Brain microvascular endothelial cell (primary cell): ENCODE measurements around the gene MSRB2.
A peak's percentile ranks its signal among the peaks of the same experiment; 100 is the strongest.

Source experiments
- DNase-seq: peaks from one replicate; pipeline ENCODE4 v3.0.0-alpha.2; 2020
- H3K27ac ChIP-seq: fragments of 250-450 bp; sonication (Bioruptor Pico); 2 replicates; pipeline ENCODE4 v1.5.1; 2020; ENCODE audit warnings: mild to moderate bottlenecking, moderate library complexity
- H3K27me3 ChIP-seq: fragments of 250-450 bp; sonication (Bioruptor Pico); replicated peaks from 2 replicates; pipeline ENCODE4 v1.5.1; 2020; ENCODE audit warnings: mild to moderate bottlenecking
- H3K36me3 ChIP-seq: fragments of 250-450 bp; sonication (Bioruptor Pico); replicated peaks from 2 replicates; pipeline ENCODE4 v1.5.1; 2020; ENCODE audit warnings: mild to moderate bottlenecking
- H3K4me3 ChIP-seq: 2 replicates; pipeline ENCODE4 v1.5.1; 2011; ENCODE audit warnings: low read depth, mild to moderate bottlenecking, control low read depth, low read length, moderate library complexity
- CTCF ChIP-seq: IDR thresholded peaks from 2 replicates; pipeline ENCODE4 v1.5.1; 2011; ENCODE audit warnings: low read depth, mild to moderate bottlenecking, moderate library complexity, low read length, control low read depth, inconsistent platforms; ENCODE audit errors: missing control alignments
- in situ Hi-C: cut with HindIII; loops from 2 replicates; pipeline ENCODE4 v1.10.0; 2017; ENCODE audit warnings: low sequenced_read_pairs, low pct_ligation_motif_present

The MSRB2 gene

DNA sequence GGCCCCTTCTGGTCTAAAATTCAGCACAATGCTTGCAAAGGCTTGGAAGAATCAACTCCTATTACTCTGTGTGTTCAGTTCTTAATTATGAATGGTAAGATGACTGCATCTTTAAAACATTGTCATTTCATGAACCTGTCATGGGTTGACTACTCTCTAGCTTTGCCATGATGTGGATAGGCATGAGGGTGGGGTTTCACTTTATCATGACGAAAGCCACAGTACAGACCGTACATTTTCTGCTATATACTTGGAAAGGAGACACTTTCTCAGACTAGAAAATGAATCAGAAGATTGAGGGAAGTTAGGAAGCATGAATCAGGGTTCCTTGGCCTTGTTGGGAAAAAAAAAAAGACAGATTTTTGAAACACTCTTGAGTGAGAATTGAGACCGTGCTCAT, 19.7 kb upstream of the MSRB2 start:
- H3K4me3 ChIP-seq: no peak overlapping the region
- H3K27me3 ChIP-seq: peaks cover 2% of the 10 kb centered on the region
- in situ Hi-C loops: no loop called here
- TF ChIP-seq CTCF: no peak
- DNase-seq: no peak
- no peaks in the 10 kb centered on the region for H3K36me3 ChIP-seq
- no peak overlapping the region for H3K27ac ChIP-seq

DNA sequence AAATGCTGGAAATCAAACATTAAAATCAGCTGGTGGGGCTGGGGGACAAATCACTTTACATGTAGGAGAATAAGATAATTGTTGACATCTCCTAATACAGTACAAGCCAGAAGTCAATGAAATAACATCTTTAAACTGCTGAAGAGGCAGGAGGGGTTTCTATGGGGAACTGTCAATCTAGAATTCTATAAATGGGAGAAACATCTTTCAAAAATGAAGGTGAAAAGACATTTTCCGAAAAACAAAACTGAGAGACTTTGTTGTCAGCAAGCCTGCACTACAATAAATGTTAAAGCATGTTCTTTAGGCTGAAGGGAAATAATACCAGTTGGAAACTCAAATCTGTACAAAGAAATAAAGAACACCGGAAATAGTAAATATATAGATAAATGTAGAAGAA, 17.3 kb upstream of the MSRB2 start:
- in situ Hi-C loops: no loop called here
- no peak for TF ChIP-seq CTCF
- H3K27ac ChIP-seq: no peak overlapping the region
- H3K4me3 ChIP-seq: no peak overlapping the region
- no peaks in the 10 kb centered on the region for H3K36me3 ChIP-seq
- H3K27me3 ChIP-seq: peaks cover 2% of the 10 kb centered on the region
- no peak for DNase-seq

GRCh38 chr10:23079700-23080099, 15.7 kb upstream of the MSRB2 start:
- H3K4me3 ChIP-seq: no peak overlapping the region
- TF ChIP-seq CTCF: no peak
- H3K27me3 ChIP-seq: peaks cover 2% of the 10 kb centered on the region
- no peaks in the 10 kb centered on the region for H3K36me3 ChIP-seq
- H3K27ac ChIP-seq: no peak overlapping the region
- DNase-seq: no peak
- in situ Hi-C loops: no loop called here

- DNase-seq: no peak
These were observed 15.1 kb upstream of the MSRB2 start for GRCh38 chr10:23080262-23080661.

DNA sequence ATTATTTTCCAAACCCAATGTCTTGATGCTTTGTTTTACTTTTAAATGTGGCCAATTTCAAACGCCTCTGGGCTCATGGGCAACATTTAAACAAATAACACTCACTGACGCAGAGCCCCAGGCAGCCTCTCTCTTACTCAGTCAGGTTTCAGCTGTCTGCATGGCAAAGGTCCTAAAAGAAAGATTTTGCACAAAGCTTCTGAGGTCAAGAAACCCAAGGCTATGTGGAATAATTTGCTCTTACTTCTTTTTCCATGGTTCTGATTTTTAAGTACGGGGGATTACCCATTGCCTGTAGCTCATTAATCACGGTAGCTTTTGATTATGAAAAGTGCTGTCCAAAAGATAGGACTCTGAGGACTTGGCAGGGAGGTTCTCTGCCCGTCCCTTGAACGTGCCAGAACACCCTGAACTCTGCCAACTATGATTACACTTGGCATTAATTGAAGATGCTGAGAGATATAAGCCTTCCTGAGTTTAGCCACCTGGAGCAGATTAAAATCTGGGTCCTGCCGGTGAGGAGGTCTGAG, 14.1 kb upstream of the MSRB2 start:
- TF ChIP-seq CTCF: no peak
- Histone ChIP-seq H3K27ac (no peak overlapping the region), H3K36me3 (no peaks in the 10 kb centered on the region), H3K27me3 (peaks cover 2% of the 10 kb centered on the region), H3K4me3 (no peak overlapping the region)
- in situ Hi-C loops: no loop called here
- DNase-seq: no peak

More at GRCh38 chr10:23080262-23080661, 15.1 kb upstream of the MSRB2 start:
- Histone ChIP-seq H3K27me3 (peaks cover 2% of the 10 kb centered on the region), H3K4me3 (no peak overlapping the region), H3K36me3 (no peaks in the 10 kb centered on the region), H3K27ac (no peak overlapping the region)
- in situ Hi-C loops: no loop called here
- TF ChIP-seq CTCF: no peak

GRCh38 chr10:23081891-23082290, 13.5 kb upstream of the MSRB2 start:
- in situ Hi-C loops: no loop called here
- Histone ChIP-seq H3K4me3 (no peak overlapping the region), H3K36me3 (no peaks in the 10 kb centered on the region), H3K27me3 (peaks cover 2% of the 10 kb centered on the region), H3K27ac (no peak overlapping the region)
- peak; percentile 43 for TF ChIP-seq CTCF
- DNase-seq: no peak
